Activated CD8-positive, alpha-beta memory T cell treated with anti-CD3 and anti-CD28 coated beads, Interleukin-2, amount 50 U/mL, for 4 hours (primary cell): ENCODE results near the gene ANKS6.
A peak's percentile ranks its signal among the peaks of the same experiment; 100 is the strongest.

Experiments used
- DNase-seq: peaks from one replicate; pipeline ENCODE4 v3.0.0-alpha.2; 2020

Gene ANKS6

GRCh38 chr9:98790842-98791607 lies 5.3 kb downstream of the ANKS6 start:
- peak; percentile 58 for DNase-seq

GRCh38 chr9:98790134-98790841 lies 6.1 kb downstream of the ANKS6 start:
- DNase-seq, result no peak

GRCh38 chr9:98789483-98790133 lies 6.7 kb downstream of the ANKS6 start:
- DNase-seq, result no peak

- no peak for DNase-seq
These were observed 8.5 kb downstream of the ANKS6 start for GRCh38 chr9:98787766-98788335.

- no peak for DNase-seq
These were observed 9.4 kb downstream of the ANKS6 start for GRCh38 chr9:98786750-98787510.

GRCh38 chr9:98784831-98785806 lies 11.2 kb downstream of the ANKS6 start:
- no peak for DNase-seq

- DNase-seq, result no peak
These were observed 12.7 kb downstream of the ANKS6 start for GRCh38 chr9:98783518-98784226.

GRCh38 chr9:98781588-98782383 lies 14.6 kb downstream of the ANKS6 start:
- no peak for DNase-seq

- no peak for DNase-seq
These were observed 16.2 kb downstream of the ANKS6 start for GRCh38 chr9:98780059-98780749.

- no peak for DNase-seq
These were observed 17.4 kb downstream of the ANKS6 start for GRCh38 chr9:98778711-98779530.

GRCh38 chr9:98778251-98778650 lies 18.1 kb downstream of the ANKS6 start:
- no peak for DNase-seq

- DNase-seq, result no peak
These were observed 18.7 kb downstream of the ANKS6 start for GRCh38 chr9:98777618-98778017.

- no peak for DNase-seq
These were observed 20.4 kb downstream of the ANKS6 start for GRCh38 chr9:98775831-98776441.

GRCh38 chr9:98774746-98775145 lies 21.6 kb downstream of the ANKS6 start:
- DNase-seq, result no peak

- DNase-seq, result no peak
These were observed 22.6 kb downstream of the ANKS6 start for GRCh38 chr9:98773721-98774120.

GRCh38 chr9:98772364-98773155 lies 23.8 kb downstream of the ANKS6 start:
- no peak for DNase-seq
